NCI-H146 treated with DMSO at 0.1 percent for 48 hours (cell line): Measurements from ENCODE around the gene KIF6.

Experiments
- DNase-seq: peaks from one replicate; lab custom pipeline; 2025; ENCODE audit not compliant: unreplicated experiment; lab: John Stamatoyannopoulos, UW

Gene KIF6

DNA sequence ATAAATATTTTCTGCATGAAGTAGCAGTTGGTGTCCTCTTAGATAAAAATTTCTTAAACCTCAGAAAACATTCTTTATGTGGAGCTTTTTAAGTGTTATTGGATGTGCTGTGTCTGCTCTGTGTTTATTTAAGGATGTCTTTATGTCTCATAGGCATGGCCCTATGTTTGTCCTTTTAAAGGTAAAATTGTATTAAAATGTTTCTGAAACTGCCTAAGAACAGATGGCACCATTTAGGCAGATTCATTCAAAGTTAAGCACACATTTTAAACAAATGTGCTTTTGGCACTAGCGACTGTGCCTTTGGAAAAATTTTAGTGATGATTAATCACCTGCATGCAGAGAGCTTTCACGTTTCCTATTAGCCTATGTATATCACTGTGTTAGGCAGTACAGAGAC lies 125.2 kb downstream of the KIF6 start:
- DNase-seq = no peak

DNA sequence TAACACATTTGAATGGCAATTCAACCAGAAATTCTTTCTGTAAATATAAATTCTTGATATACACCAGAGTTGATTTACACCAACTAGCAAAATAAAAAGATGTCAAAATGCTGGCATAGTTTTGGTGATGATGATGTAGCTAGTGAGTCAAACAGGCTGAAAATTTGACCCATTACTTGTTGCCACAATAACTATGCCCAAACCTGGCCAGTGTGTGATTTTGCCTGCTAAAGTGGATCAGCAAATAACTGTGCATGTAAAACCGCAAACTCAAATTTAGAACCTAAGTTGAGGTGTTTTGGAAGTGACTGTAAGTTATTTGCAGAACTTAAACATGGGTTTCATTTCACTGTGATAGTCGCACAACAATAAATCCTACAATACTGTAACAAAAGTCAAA lies 125.9 kb downstream of the KIF6 start:
- DNase-seq = no peak

DNA sequence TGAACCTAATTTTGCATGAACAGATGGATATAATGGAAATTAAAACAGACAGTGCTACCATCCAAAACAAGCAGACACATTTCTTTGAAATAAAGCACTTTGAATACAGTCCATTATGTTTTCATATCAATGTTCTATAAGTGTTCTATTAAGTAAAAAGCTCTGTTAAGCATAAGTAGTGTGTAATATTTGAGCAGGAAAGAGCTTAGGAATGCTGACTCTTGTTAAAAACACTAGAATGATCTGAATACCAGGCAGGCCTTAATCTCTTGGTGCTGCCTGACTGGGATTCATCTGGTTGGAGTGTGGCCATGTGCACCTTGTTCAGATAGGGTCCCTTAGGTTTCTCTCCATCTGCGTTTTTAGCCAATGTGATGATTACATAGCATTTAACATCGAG lies 130.9 kb downstream of the KIF6 start:
- no peak for DNase-seq

DNA sequence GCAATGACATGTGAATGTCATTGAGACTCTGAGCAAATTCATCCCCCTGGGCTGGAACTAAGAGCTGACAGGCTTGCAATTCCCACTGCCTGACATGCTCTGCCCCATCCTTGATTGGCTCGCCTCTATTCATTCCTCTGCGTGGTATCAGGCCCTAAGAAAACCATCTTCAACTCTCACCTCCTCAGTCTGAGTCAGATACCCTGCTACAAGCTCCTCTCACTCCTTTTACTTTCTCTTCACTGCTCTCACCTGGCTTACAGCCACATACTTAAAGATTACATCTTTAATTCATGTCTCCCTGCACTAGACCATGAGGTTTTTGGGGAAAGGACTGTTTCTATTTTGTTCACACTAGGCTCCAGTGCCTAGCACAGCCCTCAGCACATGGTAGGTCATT lies 131.6 kb downstream of the KIF6 start:
- no peak for DNase-seq

DNA sequence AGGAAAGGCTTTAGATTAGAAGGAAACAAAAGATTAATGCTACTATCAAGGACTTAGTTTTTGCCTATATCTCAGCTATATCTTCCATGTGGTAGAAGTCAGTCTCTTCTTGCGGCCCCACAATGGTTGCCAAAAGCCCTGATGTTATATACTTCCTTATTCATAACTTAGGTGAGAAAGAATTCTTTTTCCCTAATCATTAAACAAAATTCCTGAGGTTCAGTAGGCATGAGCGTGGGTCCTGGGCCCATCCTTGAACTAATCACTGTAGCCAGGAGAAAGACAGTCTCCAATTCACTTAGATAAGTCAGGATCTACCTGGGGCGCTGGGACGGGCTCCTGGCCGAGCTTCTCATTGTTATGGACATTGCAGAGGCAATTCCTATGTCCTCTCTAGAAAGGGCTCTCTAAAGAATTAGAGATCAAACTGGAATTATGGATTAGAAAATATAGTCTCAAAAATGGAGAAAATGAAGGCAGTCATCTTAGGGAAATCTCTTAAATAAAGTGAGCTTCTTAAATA lies 134.3 kb downstream of the KIF6 start:
- no peak for DNase-seq

DNA sequence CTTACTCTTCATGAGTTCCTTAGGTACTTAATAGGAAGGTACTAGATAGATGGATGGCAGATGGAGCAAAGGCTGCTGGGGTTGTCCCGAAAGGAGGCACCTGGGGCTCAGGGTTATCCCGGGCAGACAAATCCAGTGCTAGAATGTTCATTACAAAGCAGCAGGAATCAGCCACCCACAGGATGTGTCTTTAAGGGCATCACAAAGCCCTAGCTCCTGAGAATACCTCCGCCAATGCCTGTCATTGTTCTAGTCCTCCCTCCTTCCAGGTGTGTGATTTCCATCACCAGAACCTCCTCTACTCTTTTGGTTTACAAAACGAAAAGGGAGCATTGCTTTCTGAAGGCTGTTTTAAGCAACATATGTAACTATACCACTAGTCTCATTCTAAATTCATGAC lies 138.1 kb downstream of the KIF6 start:
- DNase-seq = no peak

DNA sequence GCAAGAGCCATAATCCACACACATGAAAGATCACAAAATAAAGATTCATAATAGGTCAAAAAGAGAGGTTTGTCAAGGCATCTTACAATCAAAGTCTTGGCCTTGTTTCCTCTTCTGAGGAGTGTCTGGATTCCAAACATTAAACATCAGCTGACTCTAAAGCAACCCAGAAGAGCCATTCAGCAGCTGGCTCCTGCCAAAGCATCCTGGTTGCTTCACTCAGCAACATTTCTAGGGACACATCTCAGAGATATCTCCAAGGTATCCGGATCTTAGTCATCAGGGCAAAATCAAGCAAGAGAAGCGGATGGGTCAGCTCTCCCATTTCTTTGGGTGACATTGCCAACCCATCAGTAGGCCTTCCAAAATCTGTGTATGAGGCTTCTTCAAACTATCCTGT lies 139.6 kb downstream of the KIF6 start:
- DNase-seq = no peak

DNA sequence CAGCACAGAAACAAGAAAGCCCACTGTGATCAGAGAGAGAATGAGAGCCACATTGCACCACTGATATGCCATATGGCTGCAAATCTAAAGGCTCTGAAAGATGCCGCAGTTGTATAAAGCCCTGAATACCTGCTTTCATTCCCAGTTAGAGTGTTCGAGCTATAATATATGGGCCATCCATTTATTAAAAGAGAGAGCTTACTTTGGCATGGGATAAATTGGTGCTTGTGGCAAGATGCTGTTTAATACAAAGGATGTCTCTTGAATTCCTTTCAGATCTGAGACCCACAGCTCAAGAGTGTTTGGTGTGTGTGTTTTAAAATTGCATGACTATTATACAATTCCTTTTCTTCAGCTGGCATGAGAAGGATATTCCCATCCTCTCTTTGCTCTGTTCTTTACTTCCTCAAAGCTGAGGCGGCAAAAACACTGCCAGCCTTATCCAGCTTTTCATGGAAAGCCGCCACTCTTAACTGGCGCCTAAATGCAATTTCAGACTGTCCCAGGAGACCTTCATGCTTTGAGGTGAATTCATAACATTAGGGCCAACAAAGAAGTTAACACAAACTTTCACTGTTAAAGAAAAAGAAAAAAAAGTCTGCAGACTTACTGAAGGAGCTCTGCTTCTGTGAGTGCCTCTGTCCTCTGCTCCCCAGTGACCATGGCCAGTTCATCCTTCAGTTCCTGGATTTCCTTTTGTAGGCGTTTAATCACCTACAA lies 147.6 kb downstream of the KIF6 start:
- DNase-seq = no peak

DNA sequence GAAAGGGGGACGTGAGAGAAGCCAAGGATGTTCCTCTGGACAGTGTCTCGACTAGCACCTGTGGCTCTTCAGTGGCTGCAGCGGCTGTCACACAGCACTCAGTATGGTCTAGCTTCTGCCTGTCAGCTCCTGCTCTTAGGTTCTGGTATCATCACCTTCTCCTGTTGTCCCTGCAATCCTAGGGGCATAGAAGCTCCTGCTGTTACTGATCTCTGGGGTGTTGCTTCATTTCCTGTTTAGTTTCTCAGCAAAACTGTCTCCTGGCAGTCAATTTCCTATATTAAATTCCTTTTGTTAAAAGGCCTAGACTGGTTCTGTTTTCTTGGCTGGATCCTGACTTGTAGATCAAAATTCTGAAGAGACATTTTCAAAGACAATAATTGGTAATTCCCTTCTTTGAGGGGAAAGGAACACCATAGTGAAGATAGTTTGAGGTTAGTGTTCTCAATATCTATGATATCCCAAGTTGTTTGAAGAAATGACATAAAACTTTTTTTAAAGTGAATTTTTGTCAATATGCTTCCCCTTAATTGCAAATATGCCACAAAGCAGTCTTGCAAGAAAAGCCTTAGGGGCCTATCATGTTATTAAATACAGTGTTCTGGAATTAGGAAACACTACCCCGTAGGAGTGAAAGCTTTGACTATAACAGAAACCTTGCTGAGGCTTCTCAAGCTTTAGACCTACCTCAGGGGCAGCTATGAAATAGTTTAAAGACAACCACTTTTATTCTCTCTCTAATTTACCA lies 148.5 kb downstream of the KIF6 start:
- no peak for DNase-seq

DNA sequence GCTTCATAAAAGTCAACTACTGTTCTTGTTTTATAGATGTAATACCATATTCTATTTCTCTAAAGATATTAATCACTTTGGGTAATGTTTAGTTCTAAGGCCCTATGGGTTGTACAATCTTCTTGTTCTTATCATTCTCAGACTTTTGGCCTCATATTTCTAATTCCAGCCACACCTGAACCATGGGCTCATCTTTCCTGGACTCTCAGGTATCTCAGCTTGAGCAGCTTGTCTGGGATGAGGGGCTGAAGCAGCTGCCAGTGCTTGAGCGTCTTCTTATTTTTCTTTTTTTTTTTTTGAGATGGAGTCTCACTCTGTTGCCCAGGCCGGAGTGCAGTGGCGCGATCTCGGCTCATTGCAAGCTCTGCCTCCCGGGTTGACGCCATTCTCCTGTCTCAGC lies 150.2 kb downstream of the KIF6 start:
- DNase-seq = no peak

DNA sequence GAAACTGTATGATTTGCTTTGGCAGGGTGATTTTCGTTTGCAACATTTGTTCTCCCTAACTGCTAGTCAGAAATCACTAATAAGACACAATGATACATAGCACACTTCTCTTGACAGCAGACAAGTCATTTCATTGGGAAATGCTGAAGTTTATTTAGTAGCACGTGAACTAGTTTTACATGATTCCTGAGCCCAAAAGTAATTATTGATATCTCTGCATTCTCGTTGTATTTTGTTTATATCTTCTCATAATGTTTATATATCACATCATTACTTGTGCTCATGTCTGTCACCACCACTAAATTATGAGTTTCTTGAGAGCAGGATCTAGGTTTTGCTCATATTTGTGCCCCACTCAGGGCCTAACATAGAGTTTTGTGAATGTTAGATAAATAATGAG lies 151.7 kb downstream of the KIF6 start:
- no peak for DNase-seq

DNA sequence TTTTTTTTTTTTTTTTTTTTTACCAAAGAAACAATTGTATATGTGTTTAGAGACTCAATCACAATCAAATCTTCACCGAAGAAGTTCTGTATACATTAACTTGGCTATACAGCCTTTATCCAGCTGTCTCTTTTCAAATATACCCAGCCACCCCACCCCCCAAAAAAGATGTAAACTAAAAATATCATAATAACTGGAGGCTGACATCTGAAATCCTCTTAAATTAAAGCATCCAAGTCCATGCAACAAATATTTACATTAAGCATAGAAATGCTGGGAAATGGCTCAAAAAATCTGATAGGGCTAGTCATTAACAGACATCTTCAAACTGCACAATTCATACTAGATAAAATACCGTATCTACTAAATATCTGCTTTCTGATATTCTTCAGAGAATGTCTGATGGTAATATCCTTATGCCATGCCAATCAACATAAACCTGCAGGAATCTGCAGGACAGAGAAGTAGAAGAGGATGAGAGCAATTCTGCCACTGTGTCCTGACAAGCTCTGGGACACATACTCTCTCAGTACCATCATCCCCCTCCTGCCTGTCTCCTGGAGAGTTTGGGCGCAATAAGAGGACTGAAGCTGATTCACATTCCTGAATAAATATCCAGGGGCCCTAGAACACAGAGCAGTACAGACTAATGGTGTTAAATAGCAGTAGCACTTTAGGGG lies 152.4 kb downstream of the KIF6 start:
- no peak for DNase-seq

DNA sequence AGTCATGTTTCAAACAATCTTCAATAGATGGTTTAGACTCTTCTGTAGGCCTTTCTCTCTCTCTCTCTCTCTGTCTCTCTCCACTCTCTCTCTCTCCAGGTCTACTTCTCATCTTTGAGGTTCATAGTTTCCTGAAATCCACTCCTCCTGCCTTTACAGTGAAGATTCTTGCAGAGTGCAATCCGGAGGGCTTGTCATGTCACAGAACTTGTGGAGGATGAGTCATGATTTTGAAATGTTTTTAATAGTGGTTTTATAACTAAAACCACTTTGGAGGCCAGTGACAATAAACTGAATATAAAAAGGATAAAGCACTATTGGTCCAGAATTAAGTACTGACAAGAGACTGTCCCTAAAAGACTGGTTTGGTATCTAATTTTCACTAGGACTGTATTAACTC lies 156.3 kb downstream of the KIF6 start:
- DNase-seq = no peak

DNA sequence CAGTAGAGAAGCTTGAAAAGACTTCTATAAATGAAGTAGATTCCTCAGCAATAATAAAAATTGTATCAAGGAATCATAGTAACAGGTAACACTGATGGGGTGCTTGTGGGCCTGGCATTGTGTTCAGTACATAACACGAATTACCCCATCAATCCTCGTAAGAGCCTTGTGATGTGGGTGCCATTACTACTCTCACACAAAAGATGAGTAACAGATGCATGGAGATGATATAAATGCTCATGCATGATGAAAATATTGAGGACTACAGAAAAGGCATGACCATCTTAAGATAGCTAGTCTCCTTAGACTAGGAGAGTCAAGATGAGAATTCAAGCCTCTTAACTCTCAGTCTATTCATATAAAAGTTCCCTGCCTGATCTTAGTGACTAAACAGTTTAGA lies 158.1 kb downstream of the KIF6 start:
- DNase-seq = no peak

DNA sequence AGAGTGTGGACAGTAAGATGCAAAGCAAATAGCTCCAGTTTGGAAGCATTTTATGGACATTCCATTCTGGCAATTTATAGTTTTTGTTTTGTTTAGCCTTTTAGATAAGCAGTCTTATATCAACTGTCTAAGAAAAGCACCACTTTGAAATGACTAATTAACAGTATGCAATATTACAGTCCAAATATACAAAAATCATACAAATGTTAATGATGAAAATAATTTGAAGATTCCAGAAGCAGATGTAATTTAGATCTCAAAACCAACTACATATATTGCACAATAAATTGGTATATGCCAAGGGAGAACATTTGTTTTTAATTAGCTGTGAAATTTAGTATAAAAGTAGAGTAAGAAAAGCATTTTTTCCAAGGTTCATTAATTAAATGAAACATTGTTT lies 158.8 kb downstream of the KIF6 start:
- DNase-seq = no peak

DNA sequence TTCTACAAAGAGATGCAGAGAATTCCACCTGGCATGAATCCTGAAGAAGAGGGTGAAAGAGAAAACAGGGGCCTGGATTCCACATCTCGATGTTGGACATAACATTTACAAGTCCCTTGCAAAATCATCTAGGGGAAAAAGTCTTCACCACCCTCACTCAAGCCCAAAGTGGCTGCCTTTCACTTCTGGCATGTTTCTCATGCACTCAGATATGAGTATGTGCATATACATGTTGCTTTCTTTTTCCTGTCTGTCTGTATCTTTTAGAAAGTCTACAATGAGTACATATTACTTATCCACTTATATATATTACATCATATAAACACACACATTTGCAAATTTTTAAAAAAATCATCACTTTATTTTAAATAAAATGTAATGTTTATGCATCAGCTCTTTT lies 159.3 kb downstream of the KIF6 start:
- no peak for DNase-seq

DNA sequence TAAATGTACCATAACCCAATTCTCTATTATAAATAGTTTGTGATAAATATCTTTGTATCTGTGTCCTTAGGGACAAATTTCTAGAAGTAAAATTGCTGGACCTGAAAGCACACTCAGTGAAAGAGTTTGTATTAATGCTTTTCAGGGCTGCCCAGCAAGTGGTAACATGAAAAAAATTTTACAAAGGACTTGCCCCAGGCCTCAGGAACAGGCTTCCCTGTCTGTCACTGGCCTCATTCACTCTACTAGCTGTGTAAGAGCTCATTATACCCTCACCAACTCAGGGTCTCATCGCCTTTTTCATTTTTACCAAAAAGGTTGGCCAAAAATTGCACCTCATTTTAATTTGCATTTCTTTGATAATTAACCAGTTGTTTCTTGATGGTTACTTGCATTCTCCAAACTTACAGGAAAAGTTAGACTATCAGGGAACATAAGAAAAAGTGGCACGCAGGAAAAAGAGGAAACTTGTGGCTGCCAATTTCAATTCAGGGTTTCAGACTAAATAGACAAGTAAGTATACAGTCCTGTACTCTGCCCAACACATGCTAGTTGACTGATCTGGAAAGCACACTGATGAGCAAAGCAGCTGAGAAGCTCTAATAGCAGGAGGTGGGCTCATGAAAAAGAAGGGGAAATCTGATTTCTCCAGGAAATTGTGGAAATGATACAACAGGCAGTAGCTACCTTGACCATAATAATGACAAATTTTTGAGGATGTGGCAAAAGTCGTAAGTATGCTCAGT lies 161.5 kb downstream of the KIF6 start:
- no peak for DNase-seq

DNA sequence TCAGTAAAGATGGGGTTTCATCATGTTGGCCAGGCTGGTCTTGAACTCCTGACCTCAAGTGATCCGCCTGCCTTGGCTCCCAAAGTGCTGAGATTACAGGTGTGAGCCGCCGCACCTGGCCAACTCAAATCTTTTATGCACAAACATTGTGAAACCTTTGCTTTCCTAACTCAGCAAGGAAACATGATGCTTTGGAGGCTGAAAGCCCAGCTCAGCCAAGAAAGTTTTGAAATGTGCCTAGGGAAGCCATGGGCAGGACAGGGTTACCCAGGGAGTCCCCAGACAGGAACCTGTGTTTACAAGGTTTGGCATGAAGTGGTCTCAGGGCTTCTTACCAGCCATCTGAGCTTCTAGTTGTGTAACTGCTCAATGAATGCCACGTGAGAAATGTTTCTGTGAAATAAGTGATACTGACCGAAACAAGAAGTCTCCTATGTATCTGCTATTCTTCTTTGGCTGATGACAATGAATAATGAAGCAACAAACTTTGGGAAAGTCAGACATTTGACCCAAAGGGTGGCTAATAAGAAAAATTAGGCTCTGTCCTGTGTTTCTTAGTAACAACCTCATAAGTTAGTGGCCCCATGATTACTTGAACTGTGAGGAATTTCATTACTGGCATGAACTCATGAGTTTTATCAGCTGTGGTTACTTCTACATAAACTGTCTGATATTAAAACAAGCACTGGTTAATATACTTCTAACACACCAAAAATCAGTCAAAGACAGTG lies 163.5 kb downstream of the KIF6 start:
- DNase-seq = no peak

DNA sequence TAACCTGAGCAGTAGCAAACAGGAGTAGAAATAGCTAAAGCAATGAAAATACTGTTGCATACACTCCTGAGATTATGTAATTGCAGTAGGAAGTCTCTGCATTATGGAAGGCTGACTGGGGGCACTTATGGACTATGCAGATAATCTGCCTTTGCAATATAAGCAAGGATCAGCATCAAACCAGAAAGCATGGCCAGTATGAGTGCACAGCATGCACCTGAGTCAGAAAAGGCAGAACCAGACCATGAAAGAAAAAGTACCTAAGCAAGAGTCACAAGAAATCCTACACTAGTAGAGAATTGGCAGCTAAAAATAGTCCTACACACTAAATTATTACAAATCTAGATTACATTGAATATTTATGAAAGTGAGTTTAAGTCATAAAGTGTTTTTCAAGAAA lies 164.3 kb downstream of the KIF6 start:
- DNase-seq = no peak

DNA sequence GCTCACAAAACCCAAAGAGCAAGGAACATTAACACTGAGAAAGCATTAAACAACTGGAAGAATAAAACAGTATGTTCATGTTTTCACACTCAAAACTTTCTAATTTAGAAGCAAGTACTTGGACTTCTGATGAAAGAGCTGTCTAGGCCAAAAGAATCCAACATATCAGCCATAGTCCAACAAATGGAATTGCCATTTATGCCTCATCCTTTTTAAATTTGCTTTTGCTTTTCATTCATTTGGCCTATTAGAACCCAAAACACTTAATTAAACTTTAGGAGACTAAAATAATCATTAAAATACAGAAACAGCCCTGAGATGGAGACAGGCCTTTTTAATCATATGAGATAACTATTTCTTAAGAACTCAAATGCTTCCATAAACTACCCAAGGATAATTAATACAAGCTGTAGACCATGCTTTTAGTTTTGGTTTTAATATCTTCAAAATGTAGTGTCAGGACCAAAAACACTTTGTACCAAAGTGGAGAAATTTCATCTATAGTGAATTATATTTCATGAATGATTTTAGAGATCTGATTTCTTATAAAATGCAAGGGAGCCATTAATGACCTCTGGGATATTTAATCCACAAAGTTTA lies 166.5 kb downstream of the KIF6 start:
- no peak for DNase-seq
